SK-N-SH treated with all-trans-retinoic acid at 6 μM for 48 hours (cell line): Measurements from ENCODE around the gene KCTD2.

Source experiments
- ESRRG ChIP-seq: fragments of 250-450 bp; sonication (Bioruptor Pico); IDR thresholded peaks from 2 replicates; pipeline ENCODE4 v1.6.1; 2021; ENCODE audit warnings: mild to moderate bottlenecking
- ISL1 ChIP-seq: fragments of 250-450 bp; sonication (Bioruptor Pico); IDR thresholded peaks from 2 replicates; pipeline ENCODE4 v2.1.2; 2022; ENCODE audit warnings: mild to moderate bottlenecking, moderate library complexity
- TOX ChIP-seq: fragments of 250-450 bp; sonication (Bioruptor Pico); IDR thresholded peaks from 2 replicates; pipeline ENCODE4 v1.8.0; 2021; ENCODE audit warnings: mild to moderate bottlenecking, moderate library complexity, borderline replicate concordance
- ZC3H10 ChIP-seq: fragments of 250-450 bp; sonication (Bioruptor Pico); IDR thresholded peaks from 2 replicates; pipeline ENCODE4 v1.5.1; 2021; ENCODE audit warnings: mild to moderate bottlenecking, moderate library complexity
- ZNF565 ChIP-seq: fragments of 450-650 bp; formaldehyde crosslinking; conservative IDR thresholded peaks from 2 replicates; pipeline ENCODE4 v1.5.0; 2020; ENCODE audit warnings: low read depth, mild to moderate bottlenecking, moderate library complexity
- ZNF70 ChIP-seq: fragments of 450-650 bp; formaldehyde crosslinking; IDR thresholded peaks from 2 replicates; pipeline ENCODE4 v1.5.0; 2020; ENCODE audit warnings: mild to moderate bottlenecking, moderate library complexity
- TF ChIP-seq, protein P1 (sequence below): fragments of 250-450 bp; sonication (Bioruptor Pico); IDR thresholded peaks from 2 replicates; pipeline ENCODE4 v1.5.1; 2021; ENCODE audit warnings: mild to moderate bottlenecking, moderate library complexity
- TF ChIP-seq, protein P2 (sequence below): fragments of 250-450 bp; sonication (Bioruptor Pico); IDR thresholded peaks from 2 replicates; pipeline ENCODE4 v1.8.0; 2020; ENCODE audit warnings: mild to moderate bottlenecking, moderate library complexity, borderline replicate concordance
- TF ChIP-seq, protein P3 (sequence below): fragments of 250-450 bp; sonication (Bioruptor Pico); IDR thresholded peaks from 2 replicates; pipeline ENCODE4 v1.5.1; 2020; ENCODE audit warnings: low read depth, mild to moderate bottlenecking, moderate library complexity
- TF ChIP-seq, protein P4 (sequence below): fragments of 250-450 bp; sonication (Bioruptor Pico); IDR thresholded peaks from 2 replicates; pipeline ENCODE4 v1.5.0; 2020; ENCODE audit warnings: mild to moderate bottlenecking, moderate library complexity

DNA sequence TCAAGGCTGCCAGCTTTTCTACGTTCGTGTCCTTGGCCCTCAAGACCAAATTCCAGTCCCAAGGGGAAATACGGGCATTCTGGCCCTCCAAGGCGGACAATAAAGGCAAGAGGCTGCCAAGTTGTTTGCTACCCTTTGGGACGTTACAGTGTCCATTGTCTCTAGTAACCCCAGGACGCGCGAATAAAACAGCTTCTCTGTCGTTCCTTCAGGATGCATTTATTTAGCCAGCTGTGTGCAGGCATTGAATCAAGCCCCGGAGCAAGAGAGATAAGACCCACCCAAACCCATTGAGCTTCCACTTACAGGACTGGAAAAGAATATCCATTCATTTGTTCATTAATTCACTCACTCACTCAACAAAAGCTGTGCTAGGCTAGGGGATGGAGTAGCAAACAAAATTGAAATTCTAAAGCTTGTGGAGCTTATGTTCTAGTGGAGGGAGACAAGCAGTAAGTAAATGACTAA is 33.9 kb upstream of the KCTD2 start:
- TF ChIP-seq, protein P1, sequence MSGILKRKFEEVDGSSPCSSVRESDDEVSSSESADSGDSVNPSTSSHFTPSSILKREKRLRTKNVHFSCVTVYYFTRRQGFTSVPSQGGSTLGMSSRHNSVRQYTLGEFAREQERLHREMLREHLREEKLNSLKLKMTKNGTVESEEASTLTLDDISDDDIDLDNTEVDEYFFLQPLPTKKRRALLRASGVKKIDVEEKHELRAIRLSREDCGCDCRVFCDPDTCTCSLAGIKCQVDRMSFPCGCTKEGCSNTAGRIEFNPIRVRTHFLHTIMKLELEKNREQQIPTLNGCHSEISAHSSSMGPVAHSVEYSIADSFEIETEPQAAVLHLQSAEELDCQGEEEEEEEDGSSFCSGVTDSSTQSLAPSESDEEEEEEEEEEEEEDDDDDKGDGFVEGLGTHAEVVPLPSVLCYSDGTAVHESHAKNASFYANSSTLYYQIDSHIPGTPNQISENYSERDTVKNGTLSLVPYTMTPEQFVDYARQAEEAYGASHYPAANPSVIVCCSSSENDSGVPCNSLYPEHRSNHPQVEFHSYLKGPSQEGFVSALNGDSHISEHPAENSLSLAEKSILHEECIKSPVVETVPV (CRISPR knock-in tag): no peak
- TF ChIP-seq, protein P2, sequence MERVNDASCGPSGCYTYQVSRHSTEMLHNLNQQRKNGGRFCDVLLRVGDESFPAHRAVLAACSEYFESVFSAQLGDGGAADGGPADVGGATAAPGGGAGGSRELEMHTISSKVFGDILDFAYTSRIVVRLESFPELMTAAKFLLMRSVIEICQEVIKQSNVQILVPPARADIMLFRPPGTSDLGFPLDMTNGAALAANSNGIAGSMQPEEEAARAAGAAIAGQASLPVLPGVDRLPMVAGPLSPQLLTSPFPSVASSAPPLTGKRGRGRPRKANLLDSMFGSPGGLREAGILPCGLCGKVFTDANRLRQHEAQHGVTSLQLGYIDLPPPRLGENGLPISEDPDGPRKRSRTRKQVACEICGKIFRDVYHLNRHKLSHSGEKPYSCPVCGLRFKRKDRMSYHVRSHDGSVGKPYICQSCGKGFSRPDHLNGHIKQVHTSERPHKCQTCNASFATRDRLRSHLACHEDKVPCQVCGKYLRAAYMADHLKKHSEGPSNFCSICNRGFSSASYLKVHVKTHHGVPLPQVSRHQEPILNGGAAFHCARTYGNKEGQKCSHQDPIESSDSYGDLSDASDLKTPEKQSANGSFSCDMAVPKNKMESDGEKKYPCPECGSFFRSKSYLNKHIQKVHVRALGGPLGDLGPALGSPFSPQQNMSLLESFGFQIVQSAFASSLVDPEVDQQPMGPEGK: no peak
- TF ChIP-seq, protein P3, sequence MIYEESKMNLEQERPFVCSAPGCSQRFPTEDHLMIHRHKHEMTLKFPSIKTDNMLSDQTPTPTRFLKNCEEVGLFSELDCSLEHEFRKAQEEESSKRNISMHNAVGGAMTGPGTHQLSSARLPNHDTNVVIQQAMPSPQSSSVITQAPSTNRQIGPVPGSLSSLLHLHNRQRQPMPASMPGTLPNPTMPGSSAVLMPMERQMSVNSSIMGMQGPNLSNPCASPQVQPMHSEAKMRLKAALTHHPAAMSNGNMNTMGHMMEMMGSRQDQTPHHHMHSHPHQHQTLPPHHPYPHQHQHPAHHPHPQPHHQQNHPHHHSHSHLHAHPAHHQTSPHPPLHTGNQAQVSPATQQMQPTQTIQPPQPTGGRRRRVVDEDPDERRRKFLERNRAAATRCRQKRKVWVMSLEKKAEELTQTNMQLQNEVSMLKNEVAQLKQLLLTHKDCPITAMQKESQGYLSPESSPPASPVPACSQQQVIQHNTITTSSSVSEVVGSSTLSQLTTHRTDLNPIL (CRISPR knock-in tag): no peak
- no peak for TF ChIP-seq TOX (CRISPR knock-in tag)
- TF ChIP-seq ZNF70: no peak
- TF ChIP-seq ZC3H10 (CRISPR knock-in tag): no peak
- TF ChIP-seq ZNF565 (CRISPR knock-in tag): no peak
- TF ChIP-seq, protein P4, sequence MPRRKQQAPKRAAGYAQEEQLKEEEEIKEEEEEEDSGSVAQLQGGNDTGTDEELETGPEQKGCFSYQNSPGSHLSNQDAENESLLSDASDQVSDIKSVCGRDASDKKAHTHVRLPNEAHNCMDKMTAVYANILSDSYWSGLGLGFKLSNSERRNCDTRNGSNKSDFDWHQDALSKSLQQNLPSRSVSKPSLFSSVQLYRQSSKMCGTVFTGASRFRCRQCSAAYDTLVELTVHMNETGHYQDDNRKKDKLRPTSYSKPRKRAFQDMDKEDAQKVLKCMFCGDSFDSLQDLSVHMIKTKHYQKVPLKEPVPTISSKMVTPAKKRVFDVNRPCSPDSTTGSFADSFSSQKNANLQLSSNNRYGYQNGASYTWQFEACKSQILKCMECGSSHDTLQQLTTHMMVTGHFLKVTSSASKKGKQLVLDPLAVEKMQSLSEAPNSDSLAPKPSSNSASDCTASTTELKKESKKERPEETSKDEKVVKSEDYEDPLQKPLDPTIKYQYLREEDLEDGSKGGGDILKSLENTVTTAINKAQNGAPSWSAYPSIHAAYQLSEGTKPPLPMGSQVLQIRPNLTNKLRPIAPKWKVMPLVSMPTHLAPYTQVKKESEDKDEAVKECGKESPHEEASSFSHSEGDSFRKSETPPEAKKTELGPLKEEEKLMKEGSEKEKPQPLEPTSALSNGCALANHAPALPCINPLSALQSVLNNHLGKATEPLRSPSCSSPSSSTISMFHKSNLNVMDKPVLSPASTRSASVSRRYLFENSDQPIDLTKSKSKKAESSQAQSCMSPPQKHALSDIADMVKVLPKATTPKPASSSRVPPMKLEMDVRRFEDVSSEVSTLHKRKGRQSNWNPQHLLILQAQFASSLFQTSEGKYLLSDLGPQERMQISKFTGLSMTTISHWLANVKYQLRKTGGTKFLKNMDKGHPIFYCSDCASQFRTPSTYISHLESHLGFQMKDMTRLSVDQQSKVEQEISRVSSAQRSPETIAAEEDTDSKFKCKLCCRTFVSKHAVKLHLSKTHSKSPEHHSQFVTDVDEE: no peak
- TF ChIP-seq ESRRG (CRISPR knock-in tag): 0 out of 2 replicates have a peak, but pooled peaks have one; percentile 29
- no peak for TF ChIP-seq ISL1 (CRISPR knock-in tag)
